Testis (tissue), 3 donors: Measurements from ENCODE around the gene GRID2. TPM values are rescaled to one million over a fixed set of nuclear protein-coding genes. Genes with fewer than 3 reads are reported as not detected.

Experiments
- DNase-seq: peaks from one replicate; pipeline ENCODE4 v3.0.0-alpha.2; 2019
- H3K27ac ChIP-seq, 2 donors: fragments of 200-600 bp; sonication (generic); one replicate each; pipeline ENCODE4 v1.5.1; 2019
- H3K27me3 ChIP-seq: fragments of 200-600 bp; sonication (generic); one replicate; pipeline ENCODE4 v1.5.1; 2019
- H3K36me3 ChIP-seq: fragments of 200-600 bp; sonication (generic); one replicate; pipeline ENCODE4 v1.5.1; 2017; ENCODE audit warnings: low read depth; ENCODE audit errors: missing control alignments
- H3K4me1 ChIP-seq: fragments of 200-600 bp; sonication (generic); one replicate; pipeline ENCODE4 v1.5.1; 2019
- H3K4me3 ChIP-seq, 2 donors: fragments of 200-600 bp; sonication (generic); one replicate each; pipeline ENCODE4 v1.5.1; 2017 to 2019
- H3K9me3 ChIP-seq: fragments of 200-600 bp; sonication (generic); one replicate; pipeline ENCODE4 v1.5.1; 2017
- CTCF ChIP-seq, 3 experiments: fragments of 450-650 bp in 2 of 3; fragments of 200-600 bp in 1 of 3; sonication (generic) in 1 of 3; IDR thresholded peaks; one replicate each; pipeline ENCODE4 v1.5.1; 2016 to 2019; ENCODE audit warnings: antibody characterized with exemption in 3 of 3, mild to moderate bottlenecking in 2 of 3, moderate library complexity in 1 of 3
- POLR2A ChIP-seq: fragments of 450-650 bp; IDR thresholded peaks from one replicate; pipeline ENCODE4 v1.6.1; 2017; ENCODE audit warnings: antibody characterized with exemption, mild to moderate bottlenecking, moderate library complexity
- WGBS, 2 donors: methylation state at CpG; one replicate each; pipeline ENCODE4 v1.1.5; 2018; 5-methylcytosine and 5-hydroxymethylcytosine counted together
- intact Hi-C: fragments of 100-400 bp; cut with DNase I; formaldehyde crosslinking; loops from one replicate; pipeline ENCODE4 v1.15.1; 2023; ENCODE audit warnings: low total_unique reads
- polyA plus RNA-seq: library from polyadenylated mRNA; stranded (reverse); fragments of 350-450 nt; fragmentation: Illumina TruSeq; extraction: RNeasy Lipid Tissue Mini Kit (QIAGEN cat#74804); gene quantifications from one replicate; pipeline ENCODE4 v1.2.3, GENCODE V29; 2014; ENCODE audit warnings: low read depth, low replicate concordance; ENCODE audit not compliant: insufficient read depth
- total RNA-seq, 2 donors: library from RNA; depleted of rRNA; stranded (reverse); fragments of >200 nt; gene quantifications; one replicate each; pipeline ENCODE4 v1.2.3, GENCODE V29; 2016

GRID2 gene
- total and polyA plus RNA-seq, 3 donors from 2014 or later = 27.1 to 34.6 (median 32.7) TPM

GRCh38 chr4:93501946-93502345 is 1198.2 kb downstream of the GRID2 start:
- no peak for DNase-seq
- no peaks in the 10 kb centered on the region for H3K27me3 ChIP-seq
- H3K27ac ChIP-seq = no peak overlapping the region
- TF ChIP-seq CTCF (IDR thresholded peaks at IDR 0.05) (no peak), POLR2A (no peak)
- intact Hi-C loops = no loop called here
- WGBS, 2 donors = 87 to 90% methylated on average over 3 of the region's 3 CpGs
- H3K36me3 ChIP-seq = no peaks in the 10 kb centered on the region
- H3K4me1 ChIP-seq = no peaks in the 10 kb centered on the region
- no peaks in the 10 kb centered on the region for H3K9me3 ChIP-seq
- H3K4me3 ChIP-seq = no peak overlapping the region

GRCh38 chr4:93502991-93503390 is 1199.2 kb downstream of the GRID2 start:
- Histone ChIP-seq H3K27me3 (no peaks in the 10 kb centered on the region), H3K4me1 (no peaks in the 10 kb centered on the region), H3K36me3 (no peaks in the 10 kb centered on the region), H3K9me3 (no peaks in the 10 kb centered on the region), H3K27ac (no peak overlapping the region), H3K4me3 (no peak overlapping the region)
- DNase-seq = no peak
- intact Hi-C loops = no loop called here
- WGBS, 2 donors = 80 to 86% methylated on average over 2 of the region's 2 CpGs
- TF ChIP-seq CTCF (IDR thresholded peaks at IDR 0.05) = no peak
- TF ChIP-seq POLR2A = no peak

- Histone ChIP-seq H3K27ac (no peak overlapping the region), H3K9me3 (no peaks in the 10 kb centered on the region), H3K4me1 (no peaks in the 10 kb centered on the region), H3K4me3 (no peak overlapping the region), H3K27me3 (no peaks in the 10 kb centered on the region), H3K36me3 (no peaks in the 10 kb centered on the region)
- WGBS, 2 donors = 96 to 100% methylated on average over 2 of the region's 2 CpGs
- DNase-seq = no peak
- TF ChIP-seq POLR2A (no peak), CTCF (IDR thresholded peaks at IDR 0.05) (no peak)
- intact Hi-C loops = no loop called here
These were observed 1210.1 kb downstream of the GRID2 start for GRCh38 chr4:93513851-93514250.

GRCh38 chr4:93515208-93515607 is 1211.4 kb downstream of the GRID2 start:
- intact Hi-C loops = no loop called here
- 96% methylated on average over 7 of the region's 7 CpGs for WGBS, 2 donors
- Histone ChIP-seq H3K4me1 (no peaks in the 10 kb centered on the region), H3K36me3 (no peaks in the 10 kb centered on the region), H3K27me3 (no peaks in the 10 kb centered on the region), H3K9me3 (no peaks in the 10 kb centered on the region), H3K4me3 (no peak overlapping the region), H3K27ac (no peak overlapping the region)
- DNase-seq = no peak
- TF ChIP-seq POLR2A (no peak), CTCF (IDR thresholded peaks at IDR 0.05) (no peak)

GRCh38 chr4:93529692-93530372 is 1226.1 kb downstream of the GRID2 start:
- H3K36me3 ChIP-seq = no peaks in the 10 kb centered on the region
- WGBS, 2 donors = 52 to 67% methylated on average over 3 of the region's 3 CpGs
- DNase-seq = no peak
- intact Hi-C loops = no loop called here
- no peaks in the 10 kb centered on the region for H3K27me3 ChIP-seq
- no peak for TF ChIP-seq CTCF (IDR thresholded peaks at IDR 0.05)
- TF ChIP-seq POLR2A = no peak
- H3K9me3 ChIP-seq = no peaks in the 10 kb centered on the region
- no peak overlapping the region for H3K4me3 ChIP-seq
- H3K4me1 ChIP-seq = no peaks in the 10 kb centered on the region
- no peak overlapping the region for H3K27ac ChIP-seq
